Hepatocyte (in vitro differentiated cells): ENCODE data around the gene HOXC4. TPM values are rescaled to one million over a fixed set of nuclear protein-coding genes. Genes with fewer than 3 reads are reported as not detected.
A peak's percentile ranks its signal among the peaks of the same experiment; 100 is the strongest.

ENCODE experiments used
- DNase-seq: peaks from one replicate; pipeline ENCODE4 v3.0.0-alpha.2; 2016; ENCODE audit warnings: low spot score
- H2AFZ ChIP-seq: fragments of 200-600 bp; sonication (generic); 2 replicates; pipeline ENCODE4 v1.6.0; 2016; ENCODE audit warnings: antibody characterized with exemption, mild to moderate bottlenecking
- H3K27ac ChIP-seq: fragments of 200-600 bp; sonication (generic); 2 replicates; pipeline ENCODE4 v1.5.1; 2016; ENCODE audit warnings: mild to moderate bottlenecking
- H3K27me3 ChIP-seq: fragments of 200-600 bp; sonication (generic); 2 replicates; pipeline ENCODE4 v1.6.1; 2016
- H3K36me3 ChIP-seq: fragments of 200-600 bp; sonication (generic); replicated peaks from 2 replicates; pipeline ENCODE4 v1.5.1; 2016; ENCODE audit warnings: low read depth; ENCODE audit not compliant: insufficient read depth
- H3K4me1 ChIP-seq: fragments of 200-600 bp; sonication (generic); 2 replicates; pipeline ENCODE4 v1.5.1; 2016; ENCODE audit warnings: mild to moderate bottlenecking, moderate library complexity; ENCODE audit not compliant: insufficient read depth
- H3K4me2 ChIP-seq: fragments of 200-600 bp; sonication (generic); 2 replicates; pipeline ENCODE4 v1.6.0; 2016
- H3K4me3 ChIP-seq: fragments of 200-600 bp; sonication (generic); 2 replicates; pipeline ENCODE4 v1.5.1; 2016; ENCODE audit warnings: mild to moderate bottlenecking
- H3K79me2 ChIP-seq: fragments of 200-600 bp; sonication (generic); 2 replicates; pipeline ENCODE4 v1.6.0; 2017; ENCODE audit warnings: mild to moderate bottlenecking
- H3K9me2 ChIP-seq: fragments of 200-600 bp; sonication (generic); replicated peaks from 2 replicates; pipeline ENCODE4 v1.6.0; 2017; ENCODE audit warnings: mild to moderate bottlenecking; ENCODE audit not compliant: insufficient read depth
- H3K9me3 ChIP-seq: fragments of 200-600 bp; sonication (generic); 2 replicates; pipeline ENCODE4 v1.5.1; 2016; ENCODE audit warnings: low read depth, mild to moderate bottlenecking
- H4K20me1 ChIP-seq: fragments of 200-600 bp; sonication (generic); 2 replicates; pipeline ENCODE4 v1.6.0; 2016; ENCODE audit warnings: mild to moderate bottlenecking; ENCODE audit not compliant: insufficient read depth, poor library complexity, severe bottlenecking
- EZH2 ChIP-seq: fragments of 200-600 bp; sonication (generic); IDR thresholded peaks from 2 replicates; pipeline ENCODE4 v1.6.1; 2016; ENCODE audit warnings: antibody characterized with exemption, mild to moderate bottlenecking, borderline replicate concordance
- EZH2phosphoT487 ChIP-seq: fragments of 200-600 bp; sonication (generic); IDR thresholded peaks from one replicate; pipeline ENCODE4 v1.6.1; 2018; ENCODE audit warnings: antibody characterized with exemption, mild to moderate bottlenecking, low read depth, moderate library complexity; ENCODE audit not compliant: unreplicated experiment, severe bottlenecking
- WGBS: methylation state at CpG from one replicate; pipeline ENCODE4 v1.1.6; 2016; ENCODE audit warnings: low lambda C conversion rate; ENCODE audit errors: missing lambda C conversion rate; 5-methylcytosine and 5-hydroxymethylcytosine counted together
- polyA plus RNA-seq: library from polyadenylated mRNA; unstranded; fragments of >200 nt; fragmentation: Nextera tagmentation; extraction: Ambion mirVana; gene quantifications from 2 replicates; pipeline ENCODE4 v1.2.1, GENCODE V29; 2016
- total RNA-seq: library from RNA; depleted of rRNA; stranded (reverse); fragments of >200 nt; gene quantifications from 2 replicates; pipeline ENCODE4 v1.2.3, GENCODE V29; 2014
- TF ChIP-seq, protein P1 (sequence below): fragments of 200-600 bp; sonication (generic); IDR thresholded peaks from 2 replicates; pipeline ENCODE4 v1.5.1; 2016; ENCODE audit warnings: antibody characterized with exemption, mild to moderate bottlenecking; ENCODE audit not compliant: poor library complexity

The HOXC4 gene
- total and polyA plus RNA-seq, 2 experiments from 2014 or later, result 2.1 to 4.4 TPM

DNA sequence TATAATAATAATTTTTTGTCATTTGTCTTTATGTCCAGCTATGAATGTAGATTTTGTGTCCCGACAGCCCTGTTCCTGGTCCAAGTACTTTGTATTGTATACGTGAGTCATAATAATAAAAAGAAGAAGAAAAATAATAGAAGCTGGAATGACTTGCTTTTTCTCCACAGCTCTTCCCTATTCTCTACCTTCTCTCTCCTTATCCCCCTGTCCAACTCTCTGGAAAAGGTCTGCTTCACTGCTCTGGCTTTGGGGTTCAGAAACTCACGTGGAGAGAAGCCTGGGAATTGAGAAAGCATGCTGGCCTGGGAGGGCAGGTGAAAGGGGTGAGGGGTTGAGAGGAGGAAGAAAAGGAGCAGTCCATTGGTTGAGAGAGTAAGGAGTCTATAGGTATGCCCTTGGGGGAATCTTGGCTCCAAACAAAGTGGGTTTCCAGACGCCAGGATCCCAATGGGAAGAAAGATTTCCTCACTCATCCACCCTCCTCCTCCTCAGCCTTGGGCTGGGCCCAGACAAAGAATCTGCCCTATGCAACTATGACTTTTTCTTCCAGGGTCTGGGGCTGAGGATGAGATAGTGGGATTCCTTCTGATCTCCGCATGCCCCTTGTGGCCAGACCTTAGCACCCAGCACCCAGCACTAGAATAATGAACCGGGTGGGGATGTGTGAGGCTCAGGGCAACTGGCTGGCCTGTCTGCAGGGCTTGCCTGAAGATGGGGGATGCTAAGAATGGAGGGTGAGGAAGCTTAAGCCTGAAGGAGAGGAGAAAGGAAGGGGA, 40.8 kb upstream of the HOXC4 start:
- Histone ChIP-seq H3K9me2 (no peaks in the 10 kb centered on the region), H3K27me3 (peaks cover 77% of the 10 kb centered on the region), H3K9me3 (no peaks in the 10 kb centered on the region), H2AFZ (no peak overlapping the region), H3K4me3 (no peak overlapping the region), H3K36me3 (no peaks in the 10 kb centered on the region), H3K79me2 (peaks cover 9% of the 10 kb centered on the region), H3K27ac (peak overlapping the region; percentile 15), H3K4me1 (peaks cover 9% of the 10 kb centered on the region), H3K4me2 (no peak overlapping the region), H4K20me1 (no peaks in the 10 kb centered on the region)
- 39% methylated on average over 6 of the region's 6 CpGs for WGBS
- TF ChIP-seq EZH2phosphoT487 (no peak), EZH2 (no peak)
- TF ChIP-seq, protein P1, sequence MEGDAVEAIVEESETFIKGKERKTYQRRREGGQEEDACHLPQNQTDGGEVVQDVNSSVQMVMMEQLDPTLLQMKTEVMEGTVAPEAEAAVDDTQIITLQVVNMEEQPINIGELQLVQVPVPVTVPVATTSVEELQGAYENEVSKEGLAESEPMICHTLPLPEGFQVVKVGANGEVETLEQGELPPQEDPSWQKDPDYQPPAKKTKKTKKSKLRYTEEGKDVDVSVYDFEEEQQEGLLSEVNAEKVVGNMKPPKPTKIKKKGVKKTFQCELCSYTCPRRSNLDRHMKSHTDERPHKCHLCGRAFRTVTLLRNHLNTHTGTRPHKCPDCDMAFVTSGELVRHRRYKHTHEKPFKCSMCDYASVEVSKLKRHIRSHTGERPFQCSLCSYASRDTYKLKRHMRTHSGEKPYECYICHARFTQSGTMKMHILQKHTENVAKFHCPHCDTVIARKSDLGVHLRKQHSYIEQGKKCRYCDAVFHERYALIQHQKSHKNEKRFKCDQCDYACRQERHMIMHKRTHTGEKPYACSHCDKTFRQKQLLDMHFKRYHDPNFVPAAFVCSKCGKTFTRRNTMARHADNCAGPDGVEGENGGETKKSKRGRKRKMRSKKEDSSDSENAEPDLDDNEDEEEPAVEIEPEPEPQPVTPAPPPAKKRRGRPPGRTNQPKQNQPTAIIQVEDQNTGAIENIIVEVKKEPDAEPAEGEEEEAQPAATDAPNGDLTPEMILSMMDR, result no peak
- no peak for DNase-seq

DNA sequence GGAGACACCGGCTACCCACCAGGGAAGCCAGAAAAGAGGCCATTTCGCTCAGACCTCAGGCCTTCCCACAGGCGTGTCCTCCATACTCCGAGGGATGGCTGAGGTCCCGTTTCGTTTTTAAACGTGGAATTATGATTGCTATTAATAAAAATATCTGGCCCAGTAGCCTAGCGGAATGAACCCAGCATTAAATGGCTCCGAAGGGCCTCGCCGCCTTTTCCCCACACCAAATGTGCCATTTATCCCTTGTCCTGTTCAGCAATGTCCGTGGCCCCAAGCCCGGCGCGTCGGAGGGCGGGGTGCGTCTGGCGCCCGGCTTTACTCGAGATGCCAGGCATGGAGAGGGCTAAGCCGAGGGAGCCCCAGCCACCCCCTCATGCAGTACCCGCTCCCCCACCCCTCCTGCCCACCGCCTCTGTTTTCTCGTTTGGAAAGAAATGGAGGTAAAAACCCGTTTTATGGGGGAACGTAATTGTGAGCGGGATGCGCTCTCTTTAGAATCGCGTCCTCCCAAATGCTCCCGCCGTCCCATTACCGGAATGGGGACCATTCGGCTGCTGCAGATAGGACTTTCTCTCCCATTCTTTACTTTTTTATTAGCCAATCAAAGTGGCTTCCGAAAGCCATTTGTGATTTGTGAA, 39.1 kb upstream of the HOXC4 start:
- no peak overlapping the region for H3K4me3 ChIP-seq
- H4K20me1 ChIP-seq, result no peaks in the 10 kb centered on the region
- H3K36me3 ChIP-seq, result no peaks in the 10 kb centered on the region
- no peaks in the 10 kb centered on the region for H3K9me3 ChIP-seq
- peaks cover 77% of the 10 kb centered on the region for H3K27me3 ChIP-seq
- H3K4me1 ChIP-seq, result peaks cover 13% of the 10 kb centered on the region
- no peaks in the 10 kb centered on the region for H3K9me2 ChIP-seq
- peaks cover 14% of the 10 kb centered on the region for H3K79me2 ChIP-seq
- H2AFZ ChIP-seq, result no peak overlapping the region
- H3K27ac ChIP-seq, result peak overlapping the region; percentile 28
- no peak for DNase-seq
- WGBS, result 11% methylated on average over 34 of the region's 36 CpGs
- TF ChIP-seq EZH2phosphoT487, result no peak
- peak; percentile 88 for TF ChIP-seq EZH2
- H3K4me2 ChIP-seq, result peak overlapping the region; percentile 59

DNA sequence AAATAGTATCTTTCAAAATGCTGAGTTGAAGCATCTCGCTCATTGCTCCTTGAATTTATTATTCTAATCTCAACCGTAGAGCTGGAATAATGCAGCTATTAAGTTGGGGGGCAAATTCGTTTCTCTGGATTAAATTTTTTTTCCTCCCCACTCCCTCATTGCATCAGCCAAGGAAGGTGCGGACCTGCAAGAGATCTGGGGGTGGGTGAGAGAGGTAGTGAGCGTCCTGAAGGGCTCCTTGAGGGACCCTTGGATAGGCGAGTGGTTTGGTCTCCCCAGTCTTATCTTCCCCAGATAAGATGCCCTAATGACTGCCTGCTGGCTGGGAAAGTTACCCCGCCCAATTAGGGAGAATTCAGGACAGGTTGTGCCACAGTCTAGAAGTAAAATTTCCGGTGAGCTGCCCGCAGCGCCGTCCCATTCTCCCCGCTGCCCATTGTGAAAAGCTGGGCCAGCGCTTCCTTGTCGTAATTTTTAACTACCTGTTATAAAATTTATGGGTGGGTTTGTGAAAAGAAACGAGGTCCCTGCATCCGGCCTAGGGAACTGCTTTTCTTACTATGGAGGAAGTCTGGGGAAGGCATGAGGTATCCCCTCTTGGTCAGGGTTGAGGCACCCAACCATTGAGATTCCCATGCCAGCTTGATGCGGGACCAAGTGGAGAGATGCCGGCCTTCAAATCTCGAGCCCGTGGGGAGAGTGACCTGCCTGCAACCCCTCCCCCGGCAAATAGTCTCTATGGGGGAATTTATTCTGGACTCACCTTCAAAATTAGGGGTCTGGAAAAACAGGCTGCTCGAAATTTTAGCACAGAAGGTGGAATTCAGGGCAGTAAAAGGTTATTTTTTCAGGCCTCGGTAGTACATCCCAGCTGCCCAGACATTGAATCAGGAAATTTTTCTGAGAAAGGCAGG, 38.4 kb upstream of the HOXC4 start:
- H3K79me2 ChIP-seq, result peaks cover 18% of the 10 kb centered on the region
- WGBS, result 20% methylated on average over 23 of the region's 23 CpGs
- H3K36me3 ChIP-seq, result no peaks in the 10 kb centered on the region
- H3K27me3 ChIP-seq, result peaks cover 77% of the 10 kb centered on the region
- peaks cover 13% of the 10 kb centered on the region for H3K4me1 ChIP-seq
- TF ChIP-seq, protein P1, result no peak
- no peak for TF ChIP-seq EZH2
- TF ChIP-seq EZH2phosphoT487, result no peak
- H3K9me3 ChIP-seq, result no peaks in the 10 kb centered on the region
- no peak overlapping the region for H3K27ac ChIP-seq
- no peak for DNase-seq
- no peak overlapping the region for H3K4me3 ChIP-seq
- H3K9me2 ChIP-seq, result no peaks in the 10 kb centered on the region
- no peak overlapping the region for H2AFZ ChIP-seq
- no peaks in the 10 kb centered on the region for H4K20me1 ChIP-seq
- peak overlapping the region; percentile 59 for H3K4me2 ChIP-seq

DNA sequence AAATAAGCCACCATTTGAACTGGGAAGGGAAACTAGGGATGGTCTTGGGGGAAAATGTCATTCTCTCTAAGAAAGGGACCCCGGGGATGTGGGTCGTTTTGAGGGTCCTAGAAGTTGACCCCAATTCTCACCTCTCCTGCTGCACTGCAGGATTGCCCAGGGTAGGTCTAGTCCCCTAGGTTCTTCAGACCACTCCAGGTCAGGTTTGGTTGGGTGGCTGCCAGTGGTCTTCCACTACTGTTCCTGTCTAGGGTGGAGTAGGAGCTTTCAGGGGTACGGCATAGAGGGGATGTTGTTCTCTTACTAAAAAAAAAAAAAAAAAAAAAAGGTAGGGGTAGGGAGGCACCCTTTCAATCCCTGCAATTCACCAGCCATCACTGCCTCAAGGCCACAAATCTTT, 37.6 kb upstream of the HOXC4 start:
- Histone ChIP-seq H3K79me2 (peaks cover 22% of the 10 kb centered on the region), H3K4me2 (peak overlapping the region; percentile 90), H4K20me1 (no peaks in the 10 kb centered on the region), H3K36me3 (no peaks in the 10 kb centered on the region), H3K4me1 (peaks cover 13% of the 10 kb centered on the region), H3K27ac (peak overlapping the region; percentile 45), H2AFZ (no peak overlapping the region), H3K9me3 (no peaks in the 10 kb centered on the region), H3K9me2 (no peaks in the 10 kb centered on the region), H3K4me3 (no peak overlapping the region), H3K27me3 (peaks cover 77% of the 10 kb centered on the region)
- DNase-seq, result no peak
- TF ChIP-seq EZH2 (no peak), EZH2phosphoT487 (no peak)
- TF ChIP-seq, protein P1, result no peak
- WGBS, result 33% methylated on average over 3 of the region's 3 CpGs
